Endothelial cell (in vitro differentiated cells): Measurements from ENCODE around the gene CFAP251. TPM values are rescaled to one million over a fixed set of nuclear protein-coding genes. Genes with fewer than 3 reads are reported as not detected.
"Not testable (repeated sequence)": the region's sequence is repeated elsewhere in the genome, so short reads cannot be mapped to it uniquely, and the experiment has no call there.

Experiments
- DNase-seq: peaks from one replicate; pipeline ENCODE4 v3.0.0; 2021; ENCODE audit warnings: low spot score
- H3K27ac Mint-ChIP-seq: one replicate; pipeline ENCODE4 v1.8.0; 2021; ENCODE audit warnings: mixed read lengths, inconsistent platforms; ENCODE audit not compliant: unreplicated experiment
- H3K27me3 Mint-ChIP-seq: one replicate; pipeline ENCODE4 v1.8.0; 2021; ENCODE audit warnings: mild to moderate bottlenecking, moderate library complexity, mixed read lengths, inconsistent platforms; ENCODE audit not compliant: unreplicated experiment
- H3K36me3 Mint-ChIP-seq: one replicate; pipeline ENCODE4 v1.8.0; 2021; ENCODE audit warnings: mild to moderate bottlenecking, low read depth, mixed read lengths, inconsistent platforms; ENCODE audit not compliant: unreplicated experiment
- H3K4me1 Mint-ChIP-seq: one replicate; pipeline ENCODE4 v1.8.0; 2021; ENCODE audit warnings: mild to moderate bottlenecking, mixed read lengths, inconsistent platforms; ENCODE audit not compliant: unreplicated experiment
- H3K4me3 Mint-ChIP-seq: one replicate; pipeline ENCODE4 v1.8.0; 2021; ENCODE audit warnings: mild to moderate bottlenecking, mixed read lengths, inconsistent platforms; ENCODE audit not compliant: unreplicated experiment
- H3K9me3 Mint-ChIP-seq: one replicate; pipeline ENCODE4 v1.8.0; 2021; ENCODE audit warnings: mixed read lengths, inconsistent platforms; ENCODE audit not compliant: unreplicated experiment
- CTCF ChIP-seq: fragments of 200-600 bp; sonication (generic); IDR thresholded peaks from one replicate; pipeline ENCODE4 v1.5.0; 2021; ENCODE audit warnings: antibody characterized with exemption; ENCODE audit not compliant: unreplicated experiment
- long read RNA-seq: library from polyadenylated mRNA; unstranded; transcript quantifications from one replicate; pipeline ENCODE4 v2.0.0, GENCODE V29; 2020; ENCODE audit not compliant: unreplicated experiment
- total RNA-seq: library from RNA; stranded (reverse); fragmentation: NEBNext Ultra II Directional; extraction: Animal tissue kit (Norgen Biotek cat#: 25700); gene quantifications from one replicate; pipeline ENCODE4 v1.2.1, GENCODE V29; 2021; ENCODE audit not compliant: unreplicated experiment

The CFAP251 gene
- 0.80 TPM for total RNA-seq
- long read RNA-seq, result 0 reads

GRCh38 chr12:121917950-121918678 lies at the start of gene CFAP251:
Gene CFAP251 (plus strand): TSS chr12:121918592. CDS start chr12:121921306, 2,714 bp downstream.
- H3K27ac Mint-ChIP-seq, result peak within 1 kb of the TSS; percentile 58
- H3K4me1 Mint-ChIP-seq, result peaks cover 3% of the 10 kb centered on the region
- no peaks in the 10 kb centered on the region for H3K9me3 Mint-ChIP-seq
- peak within 1 kb of the TSS; percentile 71 for H3K4me3 Mint-ChIP-seq
- peaks cover 2% of the 10 kb centered on the region for H3K27me3 Mint-ChIP-seq
- peaks cover 11% of the 10 kb centered on the region for H3K36me3 Mint-ChIP-seq
- peak; percentile 80 for DNase-seq
- peak; percentile 64 for TF ChIP-seq CTCF

GRCh38 chr12:121869229-121869628 lies 49.2 kb upstream of the CFAP251 start:
- H3K9me3 Mint-ChIP-seq, H3K27me3 Mint-ChIP-seq, H3K4me3 Mint-ChIP-seq, H3K27ac Mint-ChIP-seq, H3K4me1 Mint-ChIP-seq, H3K36me3 Mint-ChIP-seq, DNase-seq: not testable (repeated sequence)

GRCh38 chr12:121871467-121871866 lies 46.9 kb upstream of the CFAP251 start:
- Mint-ChIP-seq H3K4me1 (no peaks in the 10 kb centered on the region), H3K9me3 (no peaks in the 10 kb centered on the region), H3K27me3 (no peaks in the 10 kb centered on the region), H3K4me3 (no peak overlapping the region), H3K27ac (no peak overlapping the region), H3K36me3 (no peaks in the 10 kb centered on the region)
- TF ChIP-seq CTCF, result no peak
- no peak for DNase-seq

GRCh38 chr12:121872546-121873215 lies 45.7 kb upstream of the CFAP251 start:
- Mint-ChIP-seq H3K27me3 (no peaks in the 10 kb centered on the region), H3K9me3 (no peaks in the 10 kb centered on the region), H3K4me3 (no peak overlapping the region), H3K4me1 (no peaks in the 10 kb centered on the region), H3K27ac (no peak overlapping the region), H3K36me3 (no peaks in the 10 kb centered on the region)
- DNase-seq, result no peak
- TF ChIP-seq CTCF, result no peak

- Mint-ChIP-seq H3K36me3 (no peaks in the 10 kb centered on the region), H3K27me3 (no peaks in the 10 kb centered on the region), H3K9me3 (no peaks in the 10 kb centered on the region), H3K4me3 (no peak overlapping the region), H3K27ac (no peak overlapping the region), H3K4me1 (no peaks in the 10 kb centered on the region)
- no peak for DNase-seq
- no peak for TF ChIP-seq CTCF
These were observed 45.2 kb upstream of the CFAP251 start for GRCh38 chr12:121873216-121873569.
